PFSK-1 (cell line): Measurements from ENCODE around the gene CARD9.

ENCODE experiments used
- FOXP2 ChIP-seq: optimal IDR thresholded peaks from 2 replicates; pipeline ENCODE3; 2011; ENCODE audit warnings: borderline replicate concordance, control low read depth, inconsistent platforms; ENCODE audit not compliant: insufficient read depth; ENCODE audit errors: extremely low read length, extremely low read depth
- POLR2AphosphoS5 ChIP-seq: IDR thresholded peaks from 2 replicates; pipeline ENCODE4 v1.6.1; 2012; ENCODE audit warnings: low read depth, mild to moderate bottlenecking, control low read depth, low read length, moderate library complexity
- SIN3A ChIP-seq: IDR thresholded peaks from 2 replicates; pipeline ENCODE4 v1.6.1; 2012; ENCODE audit warnings: mild to moderate bottlenecking, low read length, moderate library complexity, borderline replicate concordance; ENCODE audit not compliant: insufficient read depth
- TAF1 ChIP-seq: IDR thresholded peaks from 2 replicates; pipeline ENCODE4 v1.6.1; 2012; ENCODE audit warnings: low read length, control low read depth, borderline replicate concordance; ENCODE audit not compliant: insufficient read depth
- TF ChIP-seq, protein P1 (sequence below), 2 experiments: IDR thresholded peaks; 2 replicates each; pipeline versions ENCODE4 v1.6.1 to v1.8.0; 2011 to 2012; ENCODE audit warnings: low read depth in 2 of 2, low read length in 2 of 2, control low read depth in 1 of 2, inconsistent platforms in 1 of 2, mild to moderate bottlenecking in 1 of 2, moderate library complexity in 1 of 2; ENCODE audit not compliant: insufficient read depth in 1 of 2

The CARD9 gene

GRCh38 chr9:136385015-136385414 lies 11.5 kb upstream of the CARD9 start:
- TF ChIP-seq, protein P1, sequence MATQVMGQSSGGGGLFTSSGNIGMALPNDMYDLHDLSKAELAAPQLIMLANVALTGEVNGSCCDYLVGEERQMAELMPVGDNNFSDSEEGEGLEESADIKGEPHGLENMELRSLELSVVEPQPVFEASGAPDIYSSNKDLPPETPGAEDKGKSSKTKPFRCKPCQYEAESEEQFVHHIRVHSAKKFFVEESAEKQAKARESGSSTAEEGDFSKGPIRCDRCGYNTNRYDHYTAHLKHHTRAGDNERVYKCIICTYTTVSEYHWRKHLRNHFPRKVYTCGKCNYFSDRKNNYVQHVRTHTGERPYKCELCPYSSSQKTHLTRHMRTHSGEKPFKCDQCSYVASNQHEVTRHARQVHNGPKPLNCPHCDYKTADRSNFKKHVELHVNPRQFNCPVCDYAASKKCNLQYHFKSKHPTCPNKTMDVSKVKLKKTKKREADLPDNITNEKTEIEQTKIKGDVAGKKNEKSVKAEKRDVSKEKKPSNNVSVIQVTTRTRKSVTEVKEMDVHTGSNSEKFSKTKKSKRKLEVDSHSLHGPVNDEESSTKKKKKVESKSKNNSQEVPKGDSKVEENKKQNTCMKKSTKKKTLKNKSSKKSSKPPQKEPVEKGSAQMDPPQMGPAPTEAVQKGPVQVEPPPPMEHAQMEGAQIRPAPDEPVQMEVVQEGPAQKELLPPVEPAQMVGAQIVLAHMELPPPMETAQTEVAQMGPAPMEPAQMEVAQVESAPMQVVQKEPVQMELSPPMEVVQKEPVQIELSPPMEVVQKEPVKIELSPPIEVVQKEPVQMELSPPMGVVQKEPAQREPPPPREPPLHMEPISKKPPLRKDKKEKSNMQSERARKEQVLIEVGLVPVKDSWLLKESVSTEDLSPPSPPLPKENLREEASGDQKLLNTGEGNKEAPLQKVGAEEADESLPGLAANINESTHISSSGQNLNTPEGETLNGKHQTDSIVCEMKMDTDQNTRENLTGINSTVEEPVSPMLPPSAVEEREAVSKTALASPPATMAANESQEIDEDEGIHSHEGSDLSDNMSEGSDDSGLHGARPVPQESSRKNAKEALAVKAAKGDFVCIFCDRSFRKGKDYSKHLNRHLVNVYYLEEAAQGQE (IDR thresholded peaks at IDR 0.05; ENCODE audit: insufficient read depth in 1 of 2, low read depth in 2 of 2, low read length in 2 of 2) = no peak
- TF ChIP-seq FOXP2 = no peak
- TF ChIP-seq POLR2AphosphoS5 = no peak
- TF ChIP-seq SIN3A = no peak
- TF ChIP-seq TAF1 = no peak

DNA sequence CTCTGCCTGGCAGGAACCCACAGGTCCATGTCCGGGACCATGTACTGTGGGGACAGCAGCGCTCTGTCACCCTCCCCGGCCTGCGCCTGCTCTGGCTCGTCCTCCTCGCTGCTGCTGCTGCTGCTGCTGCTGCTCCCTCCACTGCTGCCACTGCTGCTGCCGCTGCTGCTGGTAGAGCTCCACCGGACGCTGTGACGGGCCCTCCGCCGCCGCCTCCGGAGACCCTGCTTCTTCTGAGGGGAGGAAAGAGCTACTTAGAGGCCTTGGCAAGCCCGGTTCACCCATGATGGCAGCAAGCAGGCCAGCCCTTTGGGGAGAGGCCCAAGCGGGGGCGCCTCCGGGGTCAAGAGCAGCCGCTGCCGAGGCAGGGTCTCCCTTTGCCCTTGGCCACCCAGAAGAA lies 10.0 kb upstream of the CARD9 start:
- TF ChIP-seq TAF1 (no peak), POLR2AphosphoS5 (no peak), SIN3A (no peak), FOXP2 (no peak)
- TF ChIP-seq, protein P1 (IDR thresholded peaks at IDR 0.05; ENCODE audit: insufficient read depth in 1 of 2, low read depth in 2 of 2, low read length in 2 of 2) = no peak

- TF ChIP-seq FOXP2 (no peak), SIN3A (no peak), POLR2AphosphoS5 (no peak), TAF1 (no peak)
- TF ChIP-seq, protein P1 (IDR thresholded peaks at IDR 0.05; ENCODE audit: insufficient read depth in 1 of 2, low read depth in 2 of 2, low read length in 2 of 2) = no peak
Observed at GRCh38 chr9:136381966-136382513, 8.6 kb upstream of the CARD9 start.

DNA sequence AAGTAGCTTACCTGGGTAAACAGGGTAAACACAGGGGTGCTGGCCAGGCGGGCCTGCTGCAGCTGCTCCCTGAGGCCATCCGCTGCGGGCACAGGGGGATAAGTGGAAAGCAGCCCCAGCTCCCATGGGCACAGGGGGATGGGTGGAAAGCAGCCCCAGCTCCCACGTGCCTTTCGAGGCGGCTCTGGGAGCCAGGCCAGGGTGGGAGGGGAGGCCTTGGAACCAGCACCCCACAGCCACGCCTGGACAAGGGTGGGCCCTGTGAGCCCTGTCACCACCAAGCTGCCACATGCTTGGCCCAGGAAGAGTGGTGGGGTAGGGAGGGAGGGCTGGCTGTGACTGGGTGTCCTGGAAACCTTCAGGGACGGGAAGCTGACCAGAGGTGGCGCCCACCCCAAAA lies 7.8 kb upstream of the CARD9 start:
- TF ChIP-seq POLR2AphosphoS5 (no peak), SIN3A (no peak), FOXP2 (no peak), TAF1 (no peak)
- TF ChIP-seq, protein P1 (IDR thresholded peaks at IDR 0.05; ENCODE audit: insufficient read depth in 1 of 2, low read depth in 2 of 2, low read length in 2 of 2) = no peak

- TF ChIP-seq FOXP2 = no peak
- TF ChIP-seq POLR2AphosphoS5 = no peak
- TF ChIP-seq TAF1 = no peak
- TF ChIP-seq SIN3A = no peak
- TF ChIP-seq, protein P1 (IDR thresholded peaks at IDR 0.05; ENCODE audit: insufficient read depth in 1 of 2, low read depth in 2 of 2, low read length in 2 of 2) = no peak
Observed at GRCh38 chr9:136380381-136380780, 6.9 kb upstream of the CARD9 start.
